GM12878 (cell line): ENCODE data around the gene DEXI. TPM values are rescaled to one million over a fixed set of nuclear protein-coding genes. Genes with fewer than 3 reads are reported as not detected.

Source experiments
- ATAC-seq: fragments of 200-7000 bp; cut with Tn5 transposase; 3 replicates; pipeline ENCODE4 v1.9.1; 2020; ENCODE audit warnings: mild to moderate bottlenecking, moderate library complexity
- BruUV-seq: library from RNA; stranded (reverse); fragments of 400-500 nt; replicated peaks from 2 replicates; lab custom pipeline; 2021; lab: Mats Ljungman, UMichigan
- CTCF ChIA-PET: fragments of 300-600 bp; sonication (Branson Sonifier 250); formaldehyde crosslinking; extraction: SDS; loops from one replicate; lab custom pipeline; 2021; ENCODE audit warnings: inconsistent platforms; lab: Yijun Ruan, JAX
- POLR2A ChIA-PET: fragments of 350-600 bp; formaldehyde crosslinking; extraction: SDS; loops from one replicate; lab custom pipeline; 2021; ENCODE audit warnings: inconsistent platforms; lab: Charles Lee
- RAD21 ChIA-PET: fragments of 300-600 bp; sonication (Branson Sonifier 250); formaldehyde crosslinking; loops from one replicate; lab custom pipeline; 2023; ENCODE audit warnings: antibody characterized with exemption; ENCODE audit not compliant: unreplicated experiment; lab: Charles Lee
- SMC1A ChIA-PET: fragments of 300-600 bp; sonication (Branson Sonifier 250); formaldehyde crosslinking; loops from one replicate; lab custom pipeline; 2023; ENCODE audit not compliant: unreplicated experiment, uncharacterized antibody; lab: Charles Lee
- DNase-seq: peaks from one replicate; pipeline ENCODE4 v3.0.0-alpha.2; 2011; ENCODE audit warnings: low read depth, low spot score
- FAIRE-seq: peaks from 3 replicates; lab custom pipeline; 2011; peaks lifted over from hg19 to GRCh38; lab: Jason Lieb, UNC
- H2AFZ ChIP-seq: 2 replicates; pipeline ENCODE4 v1.6.0; 2011; ENCODE audit warnings: low read depth, low read length, control low read depth; ENCODE audit not compliant: control insufficient read depth
- H3K27ac ChIP-seq: 2 replicates; pipeline ENCODE4 v1.5.1; 2011; ENCODE audit warnings: control low read depth; ENCODE audit not compliant: control insufficient read depth, insufficient read depth
- H3K27me3 ChIP-seq, 2 experiments: replicated peaks in 1 of 2; 2 replicates each; pipeline versions ENCODE4 v1.6.0 to v1.6.1; 2011; ENCODE audit warnings: low read length in 1 of 2; ENCODE audit not compliant: control insufficient read depth in 2 of 2, insufficient read depth in 2 of 2
- H3K36me3 ChIP-seq, 2 experiments: 2 replicates each; pipeline ENCODE4 v1.5.1; 2011; ENCODE audit warnings: low read length in 1 of 2; ENCODE audit not compliant: control insufficient read depth in 2 of 2, insufficient read depth in 2 of 2
- H3K4me1 ChIP-seq: 2 replicates; pipeline ENCODE4 v1.6.1; 2011; ENCODE audit warnings: mild to moderate bottlenecking, low read length, moderate library complexity, mixed read lengths; ENCODE audit not compliant: control insufficient read depth, insufficient read depth
- H3K4me2 ChIP-seq: 2 replicates; pipeline ENCODE4 v1.6.0; 2011; ENCODE audit warnings: control low read depth; ENCODE audit not compliant: control insufficient read depth, insufficient read depth
- H3K4me3 ChIP-seq: fragments of 200-600 bp; sonication (generic); 2 replicates; pipeline ENCODE4 v1.5.1; 2016
- H3K79me2 ChIP-seq: 2 replicates; pipeline ENCODE4 v1.6.0; 2011; ENCODE audit warnings: low read length; ENCODE audit not compliant: control insufficient read depth, insufficient read depth
- H3K9ac ChIP-seq: 2 replicates; pipeline ENCODE4 v1.8.0; 2011; ENCODE audit warnings: low read length, control low read depth, mixed read lengths; ENCODE audit not compliant: control insufficient read depth, insufficient read depth
- H3K9me3 ChIP-seq: replicated peaks from 3 replicates; pipeline ENCODE4 v1.5.1; 2011; ENCODE audit warnings: mild to moderate bottlenecking, low read length; ENCODE audit not compliant: control insufficient read depth, insufficient read depth
- H4K20me1 ChIP-seq: 2 replicates; pipeline ENCODE4 v1.6.0; 2011; ENCODE audit not compliant: control insufficient read depth, insufficient read depth
- E2F4 ChIP-seq: IDR thresholded peaks from 2 replicates; pipeline ENCODE4 v1.6.1; 2012; ENCODE audit warnings: low read depth, low read length, improper control_type of control experiment
- E2F8 ChIP-seq: fragments of 450-650 bp; IDR thresholded peaks from 2 replicates; pipeline ENCODE4 v1.6.1; 2018; ENCODE audit warnings: mild to moderate bottlenecking, low read depth, moderate library complexity; ENCODE audit not compliant: partially characterized antibody
- NFYA ChIP-seq: IDR thresholded peaks from 2 replicates; pipeline ENCODE4 v1.6.1; 2011; ENCODE audit warnings: low read depth, mild to moderate bottlenecking, low read length, improper control_type of control experiment, borderline replicate concordance
- POLR2A ChIP-seq: IDR thresholded peaks from 2 replicates; pipeline ENCODE4 v1.6.1; 2011; ENCODE audit warnings: low read depth, mild to moderate bottlenecking, low read length
- RBBP5 ChIP-seq: fragments of 200-600 bp; sonication (generic); conservative IDR thresholded peaks from 2 replicates; pipeline ENCODE4 v1.6.1; 2016
- TBL1XR1 ChIP-seq: IDR thresholded peaks from 2 replicates; pipeline ENCODE4 v1.6.1; 2012; ENCODE audit warnings: low read depth, low read length, improper control_type of control experiment
- ZNF217 ChIP-seq: fragments of 450-650 bp; IDR thresholded peaks from 2 replicates; pipeline ENCODE4 v1.6.1; 2017; ENCODE audit warnings: antibody characterized with exemption, mild to moderate bottlenecking
- ZNF274 ChIP-seq: IDR thresholded peaks from one replicate; pipeline ENCODE4 v1.8.0; 2011; ENCODE audit not compliant: insufficient read length, insufficient read depth
- ZNF687 ChIP-seq: fragments of 450-650 bp; IDR thresholded peaks from 2 replicates; pipeline ENCODE4 v1.6.1; 2017; ENCODE audit warnings: mild to moderate bottlenecking, moderate library complexity
- WGBS: methylation state at CpG from one replicate; pipeline ENCODE4 v1.1.6; 2016; ENCODE audit warnings: low lambda C conversion rate; ENCODE audit not compliant: insufficient replicate concordance, insufficient coverage; ENCODE audit errors: missing lambda C conversion rate; 5-methylcytosine and 5-hydroxymethylcytosine counted together
- in situ Hi-C: fragments of 300-500 bp; cut with MboI; formaldehyde crosslinking; loops from 9 replicates; pipeline ENCODE4 v1.14.3; 2018; ENCODE audit warnings: mixed read lengths
- intact Hi-C: fragments of 100-400 bp; cut with micrococcal nuclease; formaldehyde crosslinking; loops from one replicate; pipeline ENCODE4 v1.14.2; 2022; ENCODE audit not compliant: unreplicated experiment
- polyA plus RNA-seq, 11 experiments: library from polyadenylated mRNA; depleted of rRNA in 4 of 11; unstranded in 6 of 11; stranded (reverse) in 5 of 11; fragments of >200 nt; fragmentation: Nextera tagmentation in 4 of 11; fragmentation: Illumina TruSeq in 1 of 11; extraction: Ambion mirVana in 4 of 11; extraction: Trizol in 1 of 11; gene quantifications; 1 replicate in 1 of 11; 2 replicates in 10 of 11; pipeline versions ENCODE4 v1.2.1 to v1.2.3, GENCODE V29; 2011 to 2016; ENCODE audit warnings: inconsistent platforms in 2 of 11, missing spikeins in 2 of 11, low read depth in 1 of 11
- total RNA-seq, 4 experiments: library from RNA; depleted of rRNA in 3 of 4; stranded (reverse); fragments of >200 nt in 3 of 4; fragmentation: Illumina TruSeq in 1 of 4; extraction: Trizol in 1 of 4; gene quantifications; 2 replicates each; pipeline versions ENCODE4 v1.2.1 to v1.2.3, GENCODE V29; 2013 to 2021

DEXI gene
- total and polyA plus RNA-seq, 10 of the 15 experiments (the other 5 are each of a cell fraction or from before 2014, with no cell fraction given) = 1.4 to 26.3 (median 18.4) TPM

- WGBS = 57% methylated on average over 20 of the region's 21 CpGs
- H3K36me3 ChIP-seq = peaks cover 39 to 44% of the 10 kb centered on the region in 2 experiments
- no peak overlapping the region for H3K4me2 ChIP-seq
- no TSS peak for BruUV-seq
- ChIA-PET CTCF (interaction anchor here (0.7 to 7.4 kb wide), 42 partner anchors 8 to 601 kb away, joined by 3 to 91 read pairs (median 5); partner anchors contain the start of genes CIITA and NUBP1), SMC1A (interaction anchor here (0.6 to 6.6 kb wide), 27 partner anchors 9 to 404 kb away, joined by 3 to 79 read pairs (median 4); partner anchors contain the start of gene CIITA), RAD21 (interaction anchor here (0.6 to 7.2 kb wide), 27 partner anchors 8 to 405 kb away, joined by 3 to 87 read pairs (median 4); partner anchors contain the start of genes CIITA and NUBP1), POLR2A (interaction anchor here (0.6 to 2.3 kb wide), 7 partner anchors 19 to 389 kb away, joined by 3 to 16 read pairs (median 5); partner anchors contain the start of gene CIITA)
- in situ Hi-C loops = loop anchor here (5.0 kb wide), 1 partner anchor 176 kb away; the partner anchor contains the start of gene NUBP1
- DNase-seq (peak; percentile 77), ATAC-seq (peak; percentile 89), FAIRE-seq (peak; percentile 89)
- no peak overlapping the region for H3K9ac ChIP-seq
- H3K27me3 ChIP-seq = no peaks in the 10 kb centered on the region
- intact Hi-C loops = loop anchor here (1.0 to 10.0 kb wide), 5 partner anchors 43 to 404 kb away; no protein-coding TSS in a partner anchor
- no peak overlapping the region for H2AFZ ChIP-seq
- H3K79me2 ChIP-seq = no peaks in the 10 kb centered on the region
- H3K27ac ChIP-seq = peak overlapping the region; percentile 4; the same call in 1 of the 2 replicates
- no peak overlapping the region for H3K4me3 ChIP-seq
- H3K9me3 ChIP-seq = no peaks in the 10 kb centered on the region
- peaks cover 25% of the 10 kb centered on the region for H3K4me1 ChIP-seq
- H4K20me1 ChIP-seq = no peaks in the 10 kb centered on the region
- peak; percentile 44; the same call in 1 of the 2 replicates for TF ChIP-seq ZNF687
- TF ChIP-seq POLR2A = peak; percentile 50; the same call in 1 of the 2 replicates
- no peak for TF ChIP-seq ZNF274
- TF ChIP-seq ZNF217 = no peak
- no peak for TF ChIP-seq NFYA
- TF ChIP-seq E2F4 = no peak
- TF ChIP-seq E2F8 = no peak
- TF ChIP-seq RBBP5 = no peak
- TF ChIP-seq TBL1XR1 = no peak
Observed at GRCh38 chr16:10918294-10919002, 23.8 kb downstream of the DEXI start.
